ENCODE measurements around the gene ADCY3.

DNA sequence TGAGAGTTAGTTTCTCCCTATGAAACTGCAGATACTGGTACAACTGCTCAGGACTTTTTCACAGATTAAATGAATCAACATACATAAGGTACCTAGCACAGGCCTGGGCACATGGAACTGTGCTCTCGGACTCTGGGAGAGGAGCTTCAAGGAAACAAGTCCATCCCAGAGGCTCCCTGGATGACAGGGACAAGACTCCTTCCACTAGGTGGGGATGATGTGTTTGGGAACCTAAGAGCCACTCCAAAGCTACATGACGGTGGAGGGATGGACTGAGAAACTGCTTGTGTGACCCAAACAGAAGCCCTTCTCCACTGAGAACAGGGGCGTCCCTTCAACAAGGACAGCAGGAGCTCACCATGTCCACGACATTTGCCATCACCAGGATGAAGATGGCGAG, 89.7 kb downstream of the ADCY3 start:
- TF ChIP-seq RNF219 (CRISPR knock-in tag; IDR thresholded peaks at IDR 0.05) (no peak), DDIT3 (CRISPR knock-in tag; IDR thresholded peaks at IDR 0.05) (no peak), SUZ12 (IDR thresholded peaks at IDR 0.05; ENCODE audit: low read depth, low read length) (no peak), SOX6 (IDR thresholded peaks at IDR 0.05) (no peak), SOX6 (CRISPR knock-in tag; IDR thresholded peaks at IDR 0.05) (no peak), NCOA2 (CRISPR knock-in tag; IDR thresholded peaks at IDR 0.05) (no peak), POLR2A (IDR thresholded peaks at IDR 0.05; ENCODE audit: insufficient read depth in 1 of 2, low read depth in 2 of 2, low read length in 2 of 2) (no peak)

Data from HepG2 (cell line).